Caco-2 (cell line): ENCODE data around the gene BAHD1. TPM values are rescaled to one million over a fixed set of nuclear protein-coding genes. Genes with fewer than 3 reads are reported as not detected.
A peak's percentile ranks its signal among the peaks of the same experiment; 100 is the strongest.

Source experiments
- BruUV-seq: library from RNA; stranded (reverse); fragments of 400-500 nt; replicated peaks from 2 replicates; lab custom pipeline; 2021; lab: Mats Ljungman, UMichigan
- CTCF ChIA-PET: fragments of 300-600 bp; sonication (Branson Sonifier 250); formaldehyde crosslinking; loops from one replicate; lab custom pipeline; 2022; ENCODE audit warnings: antibody characterized with exemption; lab: Charles Lee
- POLR2A ChIA-PET: fragments of 300-600 bp; sonication (Branson Sonifier 250); formaldehyde crosslinking; loops from one replicate; lab custom pipeline; 2022; ENCODE audit warnings: antibody characterized with exemption; lab: Charles Lee
- DNase-seq, 2 experiments: peaks; one replicate each; pipeline versions ENCODE4 v3.0.0 to v3.0.0-alpha.2; 2020 to 2022
- H3K27me3 ChIP-seq: replicated peaks from 2 replicates; pipeline ENCODE4 v1.6.0; 2011; ENCODE audit warnings: low read length; ENCODE audit not compliant: control insufficient read depth, insufficient read depth
- H3K36me3 ChIP-seq: 2 replicates; pipeline ENCODE4 v1.5.1; 2011; ENCODE audit warnings: low read length; ENCODE audit not compliant: control insufficient read depth, insufficient read depth
- H3K4me1 ChIP-seq: fragments of 250-450 bp; sonication (Bioruptor Pico); 2 replicates; pipeline ENCODE4 v1.5.1; 2020; ENCODE audit warnings: mild to moderate bottlenecking
- H3K4me3 ChIP-seq: 2 replicates; pipeline ENCODE4 v1.5.1; 2011; ENCODE audit warnings: low read depth, mild to moderate bottlenecking, control low read depth, low read length
- H3K9me3 ChIP-seq: fragments of 250-450 bp; sonication (Bioruptor Pico); 2 replicates; pipeline ENCODE4 v1.5.1; 2020; ENCODE audit warnings: mild to moderate bottlenecking, moderate library complexity
- H3K27ac Mint-ChIP-seq: one replicate; pipeline ENCODE4 v1.8.0; 2022; ENCODE audit warnings: mixed read lengths; ENCODE audit not compliant: unreplicated experiment
- H3K27me3 Mint-ChIP-seq: one replicate; pipeline ENCODE4 v1.8.0; 2022; ENCODE audit warnings: mixed read lengths; ENCODE audit not compliant: insufficient read depth, unreplicated experiment
- H3K36me3 Mint-ChIP-seq: one replicate; pipeline ENCODE4 v1.8.0; 2022; ENCODE audit warnings: mild to moderate bottlenecking, mixed read lengths; ENCODE audit not compliant: insufficient read depth, unreplicated experiment
- H3K4me1 Mint-ChIP-seq: one replicate; pipeline ENCODE4 v1.8.0; 2022; ENCODE audit warnings: low read depth, mixed read lengths; ENCODE audit not compliant: unreplicated experiment
- H3K4me3 Mint-ChIP-seq: one replicate; pipeline ENCODE4 v1.8.0; 2022; ENCODE audit warnings: mild to moderate bottlenecking, moderate library complexity, mixed read lengths; ENCODE audit not compliant: unreplicated experiment
- H3K9me3 Mint-ChIP-seq: one replicate; pipeline ENCODE4 v1.8.0; 2022; ENCODE audit warnings: mixed read lengths; ENCODE audit not compliant: unreplicated experiment
- intact Hi-C: fragments of 100-400 bp; cut with micrococcal nuclease; formaldehyde crosslinking; loops from one replicate; pipeline ENCODE4 v1.10.0; 2022; ENCODE audit not compliant: unreplicated experiment
- total RNA-seq: library from RNA; stranded (reverse); gene quantifications from 2 replicates; pipeline ENCODE4 v1.2.3, GENCODE V29; 2022
- TF ChIP-seq, protein P1 (sequence below), 2 experiments: fragments of 200-600 bp in 1 of 2; IDR thresholded peaks; 1 replicate in 1 of 2; 2 replicates in 1 of 2; pipeline versions ENCODE4 v1.5.1 to v1.8.0; 2011 to 2022; ENCODE audit warnings: antibody characterized with exemption in 1 of 2, control low read depth in 1 of 2, inconsistent platforms in 1 of 2, low read depth in 1 of 2, low read length in 1 of 2, mild to moderate bottlenecking in 1 of 2, moderate library complexity in 1 of 2; ENCODE audit not compliant: insufficient read depth in 1 of 2, severe bottlenecking in 1 of 2, unreplicated experiment in 1 of 2

Gene BAHD1
- total RNA-seq, 1 experiment from 2014 or later: 28.1 TPM

DNA sequence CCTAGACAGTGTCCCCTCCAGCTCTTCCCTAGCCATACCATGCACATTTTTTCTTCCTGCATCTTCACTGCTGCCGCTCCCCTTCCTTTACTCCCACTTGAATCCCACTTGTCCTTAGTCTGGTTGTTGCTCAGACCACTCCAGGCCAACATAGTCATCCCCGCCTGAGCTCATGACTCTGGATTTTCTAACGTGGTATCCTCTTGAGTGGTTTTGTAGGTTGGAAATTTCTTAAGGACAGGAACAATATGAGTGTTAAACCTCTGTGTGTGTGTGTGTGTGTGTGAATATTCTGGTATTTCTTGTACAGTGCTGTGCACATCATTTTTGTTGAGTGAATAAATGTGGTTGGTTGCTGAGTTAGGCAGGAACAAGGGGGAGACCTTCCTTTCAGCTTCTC is 3.1 kb downstream of the BAHD1 start:
- Histone ChIP-seq H3K9me3 (no peaks in the 10 kb centered on the region), H3K4me3 (no peak overlapping the region), H3K4me1 (peaks cover 11% of the 10 kb centered on the region), H3K36me3 (no peaks in the 10 kb centered on the region), H3K27me3 (no peaks in the 10 kb centered on the region)
- POLR2A ChIA-PET: no interaction called here
- no peak for DNase-seq
- no peaks in the 10 kb centered on the region for H3K27me3 Mint-ChIP-seq
- no TSS peak for BruUV-seq
- H3K4me3 Mint-ChIP-seq: peak overlapping the region; percentile 79
- TF ChIP-seq, protein P1, sequence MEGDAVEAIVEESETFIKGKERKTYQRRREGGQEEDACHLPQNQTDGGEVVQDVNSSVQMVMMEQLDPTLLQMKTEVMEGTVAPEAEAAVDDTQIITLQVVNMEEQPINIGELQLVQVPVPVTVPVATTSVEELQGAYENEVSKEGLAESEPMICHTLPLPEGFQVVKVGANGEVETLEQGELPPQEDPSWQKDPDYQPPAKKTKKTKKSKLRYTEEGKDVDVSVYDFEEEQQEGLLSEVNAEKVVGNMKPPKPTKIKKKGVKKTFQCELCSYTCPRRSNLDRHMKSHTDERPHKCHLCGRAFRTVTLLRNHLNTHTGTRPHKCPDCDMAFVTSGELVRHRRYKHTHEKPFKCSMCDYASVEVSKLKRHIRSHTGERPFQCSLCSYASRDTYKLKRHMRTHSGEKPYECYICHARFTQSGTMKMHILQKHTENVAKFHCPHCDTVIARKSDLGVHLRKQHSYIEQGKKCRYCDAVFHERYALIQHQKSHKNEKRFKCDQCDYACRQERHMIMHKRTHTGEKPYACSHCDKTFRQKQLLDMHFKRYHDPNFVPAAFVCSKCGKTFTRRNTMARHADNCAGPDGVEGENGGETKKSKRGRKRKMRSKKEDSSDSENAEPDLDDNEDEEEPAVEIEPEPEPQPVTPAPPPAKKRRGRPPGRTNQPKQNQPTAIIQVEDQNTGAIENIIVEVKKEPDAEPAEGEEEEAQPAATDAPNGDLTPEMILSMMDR (IDR thresholded peaks at IDR 0.05; ENCODE audit: insufficient read depth in 1 of 2, low read depth in 1 of 2, low read length in 1 of 2, severe bottlenecking in 1 of 2, unreplicated experiment in 1 of 2): no peak
- peaks cover 19% of the 10 kb centered on the region for H3K4me1 Mint-ChIP-seq
- intact Hi-C loops: no loop called here
- no peaks in the 10 kb centered on the region for H3K9me3 Mint-ChIP-seq
- CTCF ChIA-PET: no interaction called here
- H3K36me3 Mint-ChIP-seq: peaks cover 16% of the 10 kb centered on the region
- H3K27ac Mint-ChIP-seq: peak overlapping the region; percentile 11

DNA sequence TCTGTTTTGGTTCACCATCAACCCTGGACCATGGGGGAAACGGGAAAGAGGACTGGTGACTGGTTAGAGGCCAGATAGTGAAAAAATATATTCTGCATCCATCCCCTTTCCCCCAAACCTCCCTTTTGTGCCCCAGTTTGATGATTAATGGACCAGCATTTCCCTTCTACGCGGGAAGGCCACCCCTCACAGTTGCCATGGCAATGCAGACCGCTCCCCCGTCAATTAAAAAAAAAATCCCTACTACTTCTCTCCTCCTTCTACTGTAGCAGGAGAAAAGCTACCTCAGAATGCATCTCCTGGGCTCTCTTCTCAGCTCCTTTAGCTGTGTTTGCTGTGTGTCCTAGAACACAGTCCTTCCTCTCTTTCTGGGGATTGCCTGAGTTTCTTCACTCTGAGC is 4.0 kb downstream of the BAHD1 start:
- H3K36me3 Mint-ChIP-seq: peaks cover 16% of the 10 kb centered on the region
- no peaks in the 10 kb centered on the region for H3K9me3 Mint-ChIP-seq
- POLR2A ChIA-PET: interaction anchor here (0.6 kb wide), 3 partner anchors 9 to 299 kb away, joined by 8 to 9 read pairs (median 9); no protein-coding TSS in a partner anchor
- no TSS peak for BruUV-seq
- no peaks in the 10 kb centered on the region for H3K27me3 Mint-ChIP-seq
- no peak overlapping the region for H3K4me3 Mint-ChIP-seq
- intact Hi-C loops: no loop called here
- Histone ChIP-seq H3K4me3 (no peak overlapping the region), H3K4me1 (peaks cover 11% of the 10 kb centered on the region; the same call in 1 of the 2 replicates), H3K27me3 (no peaks in the 10 kb centered on the region), H3K9me3 (no peaks in the 10 kb centered on the region), H3K36me3 (no peaks in the 10 kb centered on the region)
- DNase-seq: no peak
- CTCF ChIA-PET: no interaction called here
- TF ChIP-seq, protein P1 (IDR thresholded peaks at IDR 0.05; ENCODE audit: insufficient read depth in 1 of 2, low read depth in 1 of 2, low read length in 1 of 2, severe bottlenecking in 1 of 2, unreplicated experiment in 1 of 2): no peak
- H3K27ac Mint-ChIP-seq: no peak overlapping the region
- H3K4me1 Mint-ChIP-seq: peaks cover 18% of the 10 kb centered on the region

DNA sequence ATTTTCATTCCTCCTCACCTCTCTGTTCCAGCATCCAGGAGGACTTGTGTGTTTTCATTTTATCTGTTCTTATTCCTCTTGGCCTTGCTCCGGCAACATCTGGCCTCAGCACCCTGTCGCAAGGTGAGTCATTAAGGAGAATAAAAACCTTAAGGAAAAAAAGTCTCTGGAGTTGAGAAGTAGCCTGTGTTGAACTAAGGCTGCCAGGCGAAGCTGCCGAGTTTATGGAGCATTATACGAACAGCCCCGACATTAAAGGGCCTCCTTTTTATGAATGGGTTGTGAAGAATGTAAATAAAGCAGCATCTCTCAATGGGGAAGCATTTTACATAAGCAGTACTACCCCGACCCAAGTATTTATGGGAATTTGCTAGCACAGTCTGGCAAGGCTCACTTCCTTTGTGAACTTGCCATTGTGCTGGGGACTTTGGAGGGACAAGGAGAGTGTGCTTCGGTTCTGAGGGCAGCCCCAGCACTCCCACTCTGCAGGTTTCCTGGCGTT is 4.7 kb downstream of the BAHD1 start:
- CTCF ChIA-PET: no interaction called here
- BruUV-seq: no TSS peak
- peaks cover 11% of the 10 kb centered on the region; the same call in 1 of the 2 replicates for H3K4me1 ChIP-seq
- H3K36me3 ChIP-seq: no peaks in the 10 kb centered on the region
- POLR2A ChIA-PET: no interaction called here
- H3K4me3 ChIP-seq: no peak overlapping the region
- DNase-seq: no peak
- Mint-ChIP-seq H3K4me3 (no peak overlapping the region), H3K36me3 (peaks cover 8% of the 10 kb centered on the region), H3K4me1 (peaks cover 17% of the 10 kb centered on the region), H3K27ac (no peak overlapping the region), H3K9me3 (no peaks in the 10 kb centered on the region), H3K27me3 (no peaks in the 10 kb centered on the region)
- intact Hi-C loops: no loop called here
- H3K27me3 ChIP-seq: no peaks in the 10 kb centered on the region
- H3K9me3 ChIP-seq: no peaks in the 10 kb centered on the region
- TF ChIP-seq, protein P1 (IDR thresholded peaks at IDR 0.05; ENCODE audit: insufficient read depth in 1 of 2, low read depth in 1 of 2, low read length in 1 of 2, severe bottlenecking in 1 of 2, unreplicated experiment in 1 of 2): no peak
